DND-41 (cell line): ENCODE results near the gene TOP3A.

Experiments
- CTCF ChIP-seq: IDR thresholded peaks from 2 replicates; pipeline ENCODE4 v1.5.1; 2012; ENCODE audit warnings: borderline replicate concordance, low read length, moderate library complexity, mild to moderate bottlenecking; ENCODE audit not compliant: poor library complexity, severe bottlenecking; ENCODE audit errors: extremely low read depth
- EZH2 ChIP-seq: IDR thresholded peaks from 3 replicates; pipeline ENCODE4 v1.6.1; 2012; ENCODE audit warnings: borderline replicate concordance, low read depth, mild to moderate bottlenecking, moderate library complexity, low read length, inconsistent platforms; ENCODE audit not compliant: severe bottlenecking

DNA sequence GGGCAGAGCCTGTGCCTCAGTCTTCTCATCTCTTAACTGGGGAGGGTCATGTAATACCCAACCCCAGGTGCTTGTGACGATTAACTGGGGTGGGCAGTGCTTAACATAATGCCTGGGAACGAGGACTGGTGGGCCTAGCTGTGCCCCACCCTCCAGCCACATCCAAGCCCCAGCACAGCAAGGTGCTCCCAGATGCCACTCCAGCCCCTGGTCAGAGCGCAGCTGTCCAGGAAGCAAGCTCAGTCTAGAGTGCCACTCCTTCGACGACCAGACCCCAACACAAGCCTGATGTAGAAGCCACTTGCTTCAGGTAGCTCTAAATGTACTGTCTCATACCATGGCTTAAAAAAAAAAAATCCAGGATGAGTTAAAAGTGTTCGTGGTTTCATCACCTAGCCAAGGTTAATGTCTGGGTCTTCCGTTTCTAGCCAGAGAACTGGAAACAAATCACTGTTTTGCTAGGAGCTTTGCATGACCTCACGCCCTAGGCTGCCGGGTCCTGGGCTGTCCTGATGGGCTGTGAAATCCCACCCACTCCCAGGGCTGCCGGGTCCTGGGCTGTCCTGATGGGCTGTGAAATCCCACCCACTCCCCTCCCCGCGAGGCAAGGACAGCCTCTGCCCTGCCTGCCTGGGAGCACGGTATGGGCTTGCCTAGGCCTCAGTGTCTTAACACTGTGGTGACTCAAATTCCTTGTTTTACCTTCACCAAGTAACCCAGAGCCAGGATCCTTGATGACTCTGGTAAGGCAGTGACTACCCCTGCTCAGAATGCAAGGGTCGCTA lies 46.7 kb downstream of the TOP3A start:
- no peak for TF ChIP-seq CTCF
- TF ChIP-seq EZH2, result no peak
